K562 (cell line): ENCODE results near the gene MYL5. TPM values are rescaled to one million over a fixed set of nuclear protein-coding genes. Genes with fewer than 3 reads are reported as not detected.

ENCODE experiments used
- ARID3B ChIP-seq: fragments of 250-450 bp; sonication (Bioruptor Pico); IDR thresholded peaks from 2 replicates; pipeline ENCODE4 v1.4.0; 2020; ENCODE audit warnings: borderline replicate concordance
- ATF4 ChIP-seq: fragments of 450-650 bp; formaldehyde crosslinking; IDR thresholded peaks from 2 replicates; pipeline ENCODE4 v1.4.0; 2022; ENCODE audit warnings: mild to moderate bottlenecking, moderate library complexity
- HDAC2 ChIP-seq: fragments of 450-650 bp; IDR thresholded peaks from 2 replicates; pipeline ENCODE4 v1.6.1; 2016; ENCODE audit warnings: mild to moderate bottlenecking
- HNRNPUL1 ChIP-seq: fragments of 200-400 bp; formaldehyde crosslinking; IDR thresholded peaks from 2 replicates; pipeline ENCODE4 v1.6.1; 2017; ENCODE audit warnings: low read length
- MGA ChIP-seq: fragments of 450-650 bp; IDR thresholded peaks from 2 replicates; pipeline ENCODE4 v1.6.1; 2016; ENCODE audit warnings: mild to moderate bottlenecking, moderate library complexity
- MLLT1 ChIP-seq, 2 experiments: fragments of 450-650 bp; IDR thresholded peaks; 2 replicates each; pipeline ENCODE4 v1.6.1; 2016
- MXI1 ChIP-seq: IDR thresholded peaks from 2 replicates; pipeline ENCODE4 v1.6.1; 2011; ENCODE audit warnings: low read depth, mild to moderate bottlenecking, improper control_type of control experiment, low read length
- RBM22 ChIP-seq: fragments of 200-400 bp; formaldehyde crosslinking; IDR thresholded peaks from 2 replicates; pipeline ENCODE4 v1.6.1; 2018; ENCODE audit warnings: low read length, low read depth; ENCODE audit not compliant: poor library complexity, severe bottlenecking
- RFX7 ChIP-seq: fragments of 250-450 bp; sonication (Bioruptor Pico); IDR thresholded peaks from 2 replicates; pipeline ENCODE4 v1.5.1; 2021; ENCODE audit warnings: mild to moderate bottlenecking
- ZNF165 ChIP-seq: fragments of 250-450 bp; sonication (Bioruptor Pico); IDR thresholded peaks from 2 replicates; pipeline ENCODE4 v1.4.0; 2020; ENCODE audit warnings: borderline replicate concordance
- polyA plus RNA-seq, 8 experiments: library from polyadenylated mRNA; depleted of rRNA in 4 of 8; stranded (reverse) in 5 of 8; unstranded in 3 of 8; fragments of >200 nt; fragmentation: Nextera tagmentation in 2 of 8; fragmentation: Illumina TruSeq in 1 of 8; extraction: Ambion mirVana in 2 of 8; extraction: Trizol in 1 of 8; gene quantifications; 2 replicates each; pipeline versions ENCODE4 v1.2.1 to v1.2.3, GENCODE V29; 2011 to 2014; ENCODE audit warnings: inconsistent platforms in 1 of 8, missing spikeins in 1 of 8
- total RNA-seq, 7 experiments: library from RNA; depleted of rRNA in 6 of 7; stranded (reverse); fragments of >200 nt in 6 of 7; fragmentation: Illumina TruSeq in 2 of 7; extraction: Trizol in 2 of 7; gene quantifications; 2 replicates each; pipeline versions ENCODE4 v1.2.1 to v1.2.3, GENCODE V29; 2011 to 2021; ENCODE audit warnings: low replicate concordance in 1 of 7

MYL5 gene
- total and polyA plus RNA-seq, 9 of the 15 experiments (the other 6 are each of a cell fraction or from before 2014, with no cell fraction given) = 1.4 to 10.0 (median 4.1) TPM

GRCh38 chr4:674172-675035, at the start of gene MYL5, which contains the start of gene ATP5ME (continued):
- TF ChIP-seq RFX7 (no peak), ATF4 (no peak), MXI1 (no peak), ZNF165 (CRISPR knock-in tag) (no peak), MLLT1 (IDR thresholded peaks at IDR 0.05) (no peak), ARID3B (CRISPR knock-in tag) (no peak), MGA (peak; percentile 53), HDAC2 (no peak), HNRNPUL1 (no peak), RBM22 (no peak)
